SK-N-SH (cell line): ENCODE results near the gene SRSF1.

Experiments
- FOXJ3 ChIP-seq: sonication (generic); formaldehyde crosslinking; IDR thresholded peaks from 2 replicates; pipeline ENCODE4 v1.5.1; 2020; ENCODE audit warnings: mild to moderate bottlenecking, missing genetic modification reagents
- JUND ChIP-seq: IDR thresholded peaks from 2 replicates; pipeline ENCODE4 v1.4.0; 2012
- MXI1 ChIP-seq: IDR thresholded peaks from 2 replicates; pipeline ENCODE4 v1.6.1; 2012; ENCODE audit warnings: mild to moderate bottlenecking, low read depth, low read length, improper control_type of control experiment
- NFIC ChIP-seq: IDR thresholded peaks from 2 replicates; pipeline ENCODE4 v1.4.0; 2012; ENCODE audit warnings: borderline replicate concordance
- POLR2AphosphoS5 ChIP-seq: IDR thresholded peaks from 2 replicates; pipeline ENCODE4 v1.6.1; 2012; ENCODE audit warnings: low read depth, low read length
- RFX5 ChIP-seq: IDR thresholded peaks from 2 replicates; pipeline ENCODE4 v1.6.1; 2012; ENCODE audit warnings: mild to moderate bottlenecking, improper control_type of control experiment, low read length
- SIN3A ChIP-seq: IDR thresholded peaks from 2 replicates; pipeline ENCODE4 v1.6.1; 2012; ENCODE audit warnings: low read depth, mild to moderate bottlenecking, low read length, moderate library complexity, borderline replicate concordance
- SMC3 ChIP-seq: IDR thresholded peaks from 2 replicates; pipeline ENCODE4 v1.6.1; 2012; ENCODE audit warnings: low read depth, low read length, improper control_type of control experiment
- TAF1 ChIP-seq: IDR thresholded peaks from 2 replicates; pipeline ENCODE4 v1.6.1; 2012; ENCODE audit warnings: low read depth, mild to moderate bottlenecking, low read length, moderate library complexity, borderline replicate concordance
- YY1 ChIP-seq: IDR thresholded peaks from 2 replicates; pipeline ENCODE4 v1.4.0; 2012; ENCODE audit warnings: low read depth, mild to moderate bottlenecking
- TF ChIP-seq, protein P1 (sequence below): IDR thresholded peaks from 2 replicates; pipeline ENCODE4 v1.4.0; 2012; ENCODE audit warnings: low read depth, borderline replicate concordance
- TF ChIP-seq, protein P2 (sequence below): IDR thresholded peaks from 2 replicates; pipeline ENCODE4 v1.4.0; 2012; ENCODE audit warnings: low read depth
- TF ChIP-seq, protein P3 (sequence below): fragments of 200-600 bp; sonication (generic); IDR thresholded peaks from 2 replicates; pipeline ENCODE4 v1.6.1; 2017; ENCODE audit warnings: antibody characterized with exemption, mild to moderate bottlenecking, moderate library complexity
- TF ChIP-seq, protein P4 (sequence below): fragments of 150-350 bp; IDR thresholded peaks from 2 replicates; pipeline ENCODE4 v1.6.1; 2016; ENCODE audit warnings: mild to moderate bottlenecking, low read depth, low read length

DNA sequence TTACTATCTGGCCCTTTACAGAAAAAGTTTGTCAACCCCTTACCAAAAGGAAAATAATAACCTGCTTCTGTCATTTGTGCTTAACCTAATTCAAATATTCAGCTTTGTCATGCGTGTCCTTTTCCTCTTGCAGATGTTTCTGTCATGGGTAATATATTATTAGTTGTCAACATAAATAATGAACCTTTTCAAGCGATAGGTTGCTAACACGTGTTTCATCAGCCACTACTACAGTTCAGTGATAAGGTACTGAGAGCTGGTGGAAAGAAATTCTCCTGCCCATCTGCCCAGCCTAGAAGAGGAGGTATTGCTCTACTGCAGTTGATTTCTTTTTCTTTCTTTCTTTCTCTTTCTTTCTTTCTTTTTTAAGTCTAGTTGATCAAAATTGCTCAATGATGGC, 12.0 kb upstream of the SRSF1 start:
- TF ChIP-seq, protein P1, sequence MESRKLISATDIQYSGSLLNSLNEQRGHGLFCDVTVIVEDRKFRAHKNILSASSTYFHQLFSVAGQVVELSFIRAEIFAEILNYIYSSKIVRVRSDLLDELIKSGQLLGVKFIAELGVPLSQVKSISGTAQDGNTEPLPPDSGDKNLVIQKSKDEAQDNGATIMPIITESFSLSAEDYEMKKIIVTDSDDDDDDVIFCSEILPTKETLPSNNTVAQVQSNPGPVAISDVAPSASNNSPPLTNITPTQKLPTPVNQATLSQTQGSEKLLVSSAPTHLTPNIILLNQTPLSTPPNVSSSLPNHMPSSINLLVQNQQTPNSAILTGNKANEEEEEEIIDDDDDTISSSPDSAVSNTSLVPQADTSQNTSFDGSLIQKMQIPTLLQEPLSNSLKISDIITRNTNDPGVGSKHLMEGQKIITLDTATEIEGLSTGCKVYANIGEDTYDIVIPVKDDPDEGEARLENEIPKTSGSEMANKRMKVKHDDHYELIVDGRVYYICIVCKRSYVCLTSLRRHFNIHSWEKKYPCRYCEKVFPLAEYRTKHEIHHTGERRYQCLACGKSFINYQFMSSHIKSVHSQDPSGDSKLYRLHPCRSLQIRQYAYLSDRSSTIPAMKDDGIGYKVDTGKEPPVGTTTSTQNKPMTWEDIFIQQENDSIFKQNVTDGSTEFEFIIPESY: no peak
- TF ChIP-seq, protein P2, sequence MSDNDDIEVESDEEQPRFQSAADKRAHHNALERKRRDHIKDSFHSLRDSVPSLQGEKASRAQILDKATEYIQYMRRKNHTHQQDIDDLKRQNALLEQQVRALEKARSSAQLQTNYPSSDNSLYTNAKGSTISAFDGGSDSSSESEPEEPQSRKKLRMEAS: no peak
- no peak for TF ChIP-seq NFIC
- no peak for TF ChIP-seq JUND
- TF ChIP-seq, protein P3, sequence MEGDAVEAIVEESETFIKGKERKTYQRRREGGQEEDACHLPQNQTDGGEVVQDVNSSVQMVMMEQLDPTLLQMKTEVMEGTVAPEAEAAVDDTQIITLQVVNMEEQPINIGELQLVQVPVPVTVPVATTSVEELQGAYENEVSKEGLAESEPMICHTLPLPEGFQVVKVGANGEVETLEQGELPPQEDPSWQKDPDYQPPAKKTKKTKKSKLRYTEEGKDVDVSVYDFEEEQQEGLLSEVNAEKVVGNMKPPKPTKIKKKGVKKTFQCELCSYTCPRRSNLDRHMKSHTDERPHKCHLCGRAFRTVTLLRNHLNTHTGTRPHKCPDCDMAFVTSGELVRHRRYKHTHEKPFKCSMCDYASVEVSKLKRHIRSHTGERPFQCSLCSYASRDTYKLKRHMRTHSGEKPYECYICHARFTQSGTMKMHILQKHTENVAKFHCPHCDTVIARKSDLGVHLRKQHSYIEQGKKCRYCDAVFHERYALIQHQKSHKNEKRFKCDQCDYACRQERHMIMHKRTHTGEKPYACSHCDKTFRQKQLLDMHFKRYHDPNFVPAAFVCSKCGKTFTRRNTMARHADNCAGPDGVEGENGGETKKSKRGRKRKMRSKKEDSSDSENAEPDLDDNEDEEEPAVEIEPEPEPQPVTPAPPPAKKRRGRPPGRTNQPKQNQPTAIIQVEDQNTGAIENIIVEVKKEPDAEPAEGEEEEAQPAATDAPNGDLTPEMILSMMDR: no peak
- no peak for TF ChIP-seq RFX5
- TF ChIP-seq TAF1: no peak
- no peak for TF ChIP-seq FOXJ3 (CRISPR knock-in tag)
- no peak for TF ChIP-seq POLR2AphosphoS5
- TF ChIP-seq, protein P4, sequence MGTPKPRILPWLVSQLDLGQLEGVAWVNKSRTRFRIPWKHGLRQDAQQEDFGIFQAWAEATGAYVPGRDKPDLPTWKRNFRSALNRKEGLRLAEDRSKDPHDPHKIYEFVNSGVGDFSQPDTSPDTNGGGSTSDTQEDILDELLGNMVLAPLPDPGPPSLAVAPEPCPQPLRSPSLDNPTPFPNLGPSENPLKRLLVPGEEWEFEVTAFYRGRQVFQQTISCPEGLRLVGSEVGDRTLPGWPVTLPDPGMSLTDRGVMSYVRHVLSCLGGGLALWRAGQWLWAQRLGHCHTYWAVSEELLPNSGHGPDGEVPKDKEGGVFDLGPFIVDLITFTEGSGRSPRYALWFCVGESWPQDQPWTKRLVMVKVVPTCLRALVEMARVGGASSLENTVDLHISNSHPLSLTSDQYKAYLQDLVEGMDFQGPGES: no peak
- no peak for TF ChIP-seq SMC3
- TF ChIP-seq YY1: no peak
- no peak for TF ChIP-seq MXI1
- TF ChIP-seq SIN3A: no peak
